GM19240 (cell line): ENCODE data around the gene SLCO3A1.
"Not testable (repeated sequence)": the region's sequence is repeated elsewhere in the genome, so short reads cannot be mapped to it uniquely, and the experiment has no call there.

Experiments
- DNase-seq: peaks from one replicate; pipeline ENCODE4 v3.0.0; 2011; ENCODE audit warnings: low spot score; ENCODE audit not compliant: insufficient read length

Gene SLCO3A1

GRCh38 chr15:91963747-91964146 lies 110.2 kb downstream of the SLCO3A1 start:
- DNase-seq: not testable (repeated sequence)

GRCh38 chr15:91965501-91966193 lies 112.1 kb downstream of the SLCO3A1 start:
- DNase-seq: no peak

- DNase-seq: no peak
Observed at GRCh38 chr15:91966194-91966552, 112.7 kb downstream of the SLCO3A1 start.

- no peak for DNase-seq
Observed at GRCh38 chr15:91967935-91968606, 114.6 kb downstream of the SLCO3A1 start.

GRCh38 chr15:91968610-91969009 lies 115.1 kb downstream of the SLCO3A1 start:
- no peak for DNase-seq

- no peak for DNase-seq
Observed at GRCh38 chr15:91970142-91970541, 116.6 kb downstream of the SLCO3A1 start.

GRCh38 chr15:91973481-91973880 lies 120.0 kb downstream of the SLCO3A1 start:
- no peak for DNase-seq

GRCh38 chr15:91974321-91974720 lies 120.8 kb downstream of the SLCO3A1 start:
- no peak for DNase-seq

GRCh38 chr15:91975241-91975978 lies 121.9 kb downstream of the SLCO3A1 start:
- no peak for DNase-seq

- DNase-seq: no peak
Observed at GRCh38 chr15:91976966-91977365, 123.5 kb downstream of the SLCO3A1 start.

- no peak for DNase-seq
Observed at GRCh38 chr15:91980502-91981267, 127.2 kb downstream of the SLCO3A1 start.

- no peak for DNase-seq
Observed at GRCh38 chr15:91981821-91982800, 128.6 kb downstream of the SLCO3A1 start.

GRCh38 chr15:91983729-91984340 lies 130.3 kb downstream of the SLCO3A1 start:
- no peak for DNase-seq

GRCh38 chr15:91985297-91985696 lies 131.8 kb downstream of the SLCO3A1 start:
- no peak for DNase-seq

- no peak for DNase-seq
Observed at GRCh38 chr15:91988071-91988470, 134.6 kb downstream of the SLCO3A1 start.

GRCh38 chr15:91988655-91989054 lies 135.1 kb downstream of the SLCO3A1 start:
- no peak for DNase-seq

GRCh38 chr15:91989821-91990220 lies 136.3 kb downstream of the SLCO3A1 start:
- DNase-seq: no peak

GRCh38 chr15:91992945-91993344 lies 139.4 kb downstream of the SLCO3A1 start:
- no peak for DNase-seq

GRCh38 chr15:91995146-91995545 lies 141.6 kb downstream of the SLCO3A1 start:
- no peak for DNase-seq

- no peak for DNase-seq
Observed at GRCh38 chr15:91997163-91997562, 143.7 kb downstream of the SLCO3A1 start.
